ENCODE results near the gene TSGA10IP.

TSGA10IP gene

DNA sequence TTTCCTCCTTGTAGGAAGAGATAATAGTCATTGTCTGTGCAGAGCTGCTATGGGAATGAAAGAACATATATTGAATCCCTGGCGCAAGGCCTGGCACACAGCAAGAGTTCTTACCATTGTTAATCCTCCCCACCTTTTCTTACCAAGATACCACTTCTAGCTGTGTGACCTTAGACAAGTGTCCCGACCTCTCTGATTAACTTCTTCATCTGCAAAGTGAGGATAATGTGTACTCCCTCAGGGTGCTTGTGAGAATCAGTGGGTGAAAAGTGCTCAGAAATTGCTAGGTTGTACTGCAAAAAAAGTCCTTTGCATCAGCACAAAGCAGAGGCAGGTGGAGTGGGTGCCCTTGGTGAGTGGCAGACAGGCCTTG lies 62.8 kb downstream of the TSGA10IP start:
- DNase-seq (ENCODE audit: low read depth): no peak

DNA sequence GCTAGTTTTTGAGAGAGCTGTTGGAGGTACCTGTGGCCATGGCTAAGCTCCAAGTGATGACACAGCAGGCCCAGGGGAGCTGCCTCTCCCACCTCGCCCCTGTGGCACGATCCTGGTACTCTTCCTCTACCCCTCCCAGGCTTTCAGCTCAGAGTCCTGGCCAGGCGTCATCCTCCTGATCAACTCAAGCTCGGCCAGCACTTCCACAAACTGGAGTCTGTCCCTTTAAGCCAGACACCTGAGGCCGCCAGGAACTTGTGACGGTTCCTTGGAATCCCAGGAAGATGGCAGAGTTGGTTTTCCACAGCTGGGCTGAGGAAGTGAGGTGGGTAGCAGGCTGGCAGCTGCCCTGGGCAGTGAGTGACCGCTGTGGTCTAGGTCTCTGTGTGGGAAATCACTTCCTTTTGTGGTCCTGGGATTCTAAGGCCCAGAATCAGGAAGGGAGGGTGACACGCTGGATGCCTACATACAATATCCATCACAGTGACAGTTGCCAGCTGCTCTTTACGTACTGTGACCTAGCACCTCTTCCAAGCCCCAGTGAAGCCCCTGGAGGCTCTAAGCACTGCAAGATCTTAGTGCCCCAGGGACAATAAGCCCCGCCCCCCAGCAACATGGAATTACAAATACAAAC lies 63.3 kb downstream of the TSGA10IP start:
- DNase-seq (ENCODE audit: low read depth): no peak

Measured in stimulated activated CD8-positive, alpha-beta memory T cell treated with anti-CD3 and anti-CD28 coated beads, Interleukin-4, amount 100 ng/mL, for 24 hours (primary cell).